Trophoblast cell (in vitro differentiated cells and primary cell): ENCODE results near the gene ADM2.
"Not testable (repeated sequence)": the region's sequence is repeated elsewhere in the genome, so short reads cannot be mapped to it uniquely, and the experiment has no call there.

Experiments used
- DNase-seq, 2 donors: peaks; one replicate each; pipeline ENCODE4 v3.0.0-alpha.2; 2016
- H2AFZ ChIP-seq: 2 replicates; pipeline ENCODE4 v1.6.1; 2013; ENCODE audit warnings: low read length, moderate library complexity, mild to moderate bottlenecking; ENCODE audit not compliant: insufficient read depth, poor library complexity
- H2AK5ac ChIP-seq: 2 replicates; pipeline ENCODE4 v1.6.1; 2013; ENCODE audit warnings: mild to moderate bottlenecking, low read length
- H2BK120ac ChIP-seq: 2 replicates; pipeline ENCODE4 v1.6.1; 2013; ENCODE audit warnings: low read length, mild to moderate bottlenecking, moderate library complexity; ENCODE audit not compliant: insufficient read depth, poor library complexity
- H2BK12ac ChIP-seq: 2 replicates; pipeline ENCODE4 v1.6.1; 2013; ENCODE audit warnings: mild to moderate bottlenecking, low read length, moderate library complexity
- H2BK5ac ChIP-seq: 2 replicates; pipeline ENCODE4 v1.6.1; 2013; ENCODE audit warnings: low read length, low read depth, moderate library complexity, mild to moderate bottlenecking; ENCODE audit not compliant: poor library complexity
- H3K14ac ChIP-seq: 2 replicates; pipeline ENCODE4 v1.6.1; 2013; ENCODE audit warnings: mild to moderate bottlenecking, low read length
- H3K18ac ChIP-seq: 2 replicates; pipeline ENCODE4 v1.6.1; 2013; ENCODE audit warnings: mild to moderate bottlenecking, low read length
- H3K23ac ChIP-seq: 2 replicates; pipeline ENCODE4 v1.6.1; 2013; ENCODE audit warnings: low read length
- H3K27ac ChIP-seq: 2 replicates; pipeline ENCODE4 v1.5.1; 2013; ENCODE audit warnings: low read depth, mild to moderate bottlenecking, inconsistent platforms, low read length, moderate library complexity
- H3K27me3 ChIP-seq: 2 replicates; pipeline ENCODE4 v1.6.1; 2013; ENCODE audit warnings: inconsistent platforms, mild to moderate bottlenecking, low read length, moderate library complexity; ENCODE audit not compliant: insufficient read depth
- H3K36me3 ChIP-seq, 2 experiments: 1 replicate in 1 of 2; 2 replicates in 1 of 2; pipeline ENCODE4 v1.6.1; 2013; ENCODE audit warnings: low read length in 2 of 2, mild to moderate bottlenecking in 2 of 2, moderate library complexity in 1 of 2; ENCODE audit not compliant: insufficient read depth in 2 of 2, control insufficient read depth in 1 of 2
- H3K4ac ChIP-seq: 2 replicates; pipeline ENCODE4 v1.6.1; 2013; ENCODE audit warnings: low read depth, mild to moderate bottlenecking, low read length, moderate library complexity
- H3K4me1 ChIP-seq, 2 experiments: 1 replicate in 1 of 2; 2 replicates in 1 of 2; pipeline ENCODE4 v1.6.1; 2013; ENCODE audit warnings: low read length in 2 of 2, mild to moderate bottlenecking in 2 of 2, moderate library complexity in 1 of 2; ENCODE audit not compliant: insufficient read depth in 2 of 2, control insufficient read depth in 1 of 2
- H3K4me2 ChIP-seq: 2 replicates; pipeline ENCODE4 v1.6.1; 2013; ENCODE audit warnings: inconsistent platforms, mild to moderate bottlenecking, low read length, moderate library complexity
- H3K4me3 ChIP-seq: 2 replicates; pipeline ENCODE4 v1.5.1; 2013; ENCODE audit warnings: mild to moderate bottlenecking, low read depth, low read length, inconsistent platforms
- H3K79me1 ChIP-seq: one replicate; pipeline ENCODE4 v1.6.1; 2013; ENCODE audit warnings: low read length
- H3K79me2 ChIP-seq: 2 replicates; pipeline ENCODE4 v1.6.1; 2013; ENCODE audit warnings: low read length, mild to moderate bottlenecking; ENCODE audit not compliant: control insufficient read depth, insufficient read depth, poor library complexity
- H3K9ac ChIP-seq: 2 replicates; pipeline ENCODE4 v1.6.1; 2013; ENCODE audit warnings: mild to moderate bottlenecking, low read length
- H3K9me3 ChIP-seq: 2 replicates; pipeline ENCODE4 v1.6.1; 2013; ENCODE audit warnings: low read depth, mild to moderate bottlenecking, control low read depth, inconsistent platforms, low read length; ENCODE audit not compliant: insufficient read depth
- H4K12ac ChIP-seq: 2 replicates; pipeline ENCODE4 v1.6.1; 2013; ENCODE audit warnings: low read depth, mild to moderate bottlenecking, low read length, moderate library complexity
- H4K8ac ChIP-seq: 2 replicates; pipeline ENCODE4 v1.6.1; 2013; ENCODE audit warnings: low read depth, mild to moderate bottlenecking, low read length, moderate library complexity
- H4K91ac ChIP-seq: one replicate; pipeline ENCODE4 v1.6.1; 2013; ENCODE audit warnings: low read depth, mild to moderate bottlenecking, low read length, moderate library complexity
- WGBS: extraction: QIAGEN DNeasy Blood & Tissue Kit; methylation state at CpG from one replicate; pipeline ENCODE4 v1.1.7; 2013; ENCODE audit warnings: missing lambda C conversion rate; ENCODE audit not compliant: insufficient read length, insufficient coverage; ENCODE audit errors: extremely low coverage; 5-methylcytosine and 5-hydroxymethylcytosine counted together

Gene ADM2

DNA sequence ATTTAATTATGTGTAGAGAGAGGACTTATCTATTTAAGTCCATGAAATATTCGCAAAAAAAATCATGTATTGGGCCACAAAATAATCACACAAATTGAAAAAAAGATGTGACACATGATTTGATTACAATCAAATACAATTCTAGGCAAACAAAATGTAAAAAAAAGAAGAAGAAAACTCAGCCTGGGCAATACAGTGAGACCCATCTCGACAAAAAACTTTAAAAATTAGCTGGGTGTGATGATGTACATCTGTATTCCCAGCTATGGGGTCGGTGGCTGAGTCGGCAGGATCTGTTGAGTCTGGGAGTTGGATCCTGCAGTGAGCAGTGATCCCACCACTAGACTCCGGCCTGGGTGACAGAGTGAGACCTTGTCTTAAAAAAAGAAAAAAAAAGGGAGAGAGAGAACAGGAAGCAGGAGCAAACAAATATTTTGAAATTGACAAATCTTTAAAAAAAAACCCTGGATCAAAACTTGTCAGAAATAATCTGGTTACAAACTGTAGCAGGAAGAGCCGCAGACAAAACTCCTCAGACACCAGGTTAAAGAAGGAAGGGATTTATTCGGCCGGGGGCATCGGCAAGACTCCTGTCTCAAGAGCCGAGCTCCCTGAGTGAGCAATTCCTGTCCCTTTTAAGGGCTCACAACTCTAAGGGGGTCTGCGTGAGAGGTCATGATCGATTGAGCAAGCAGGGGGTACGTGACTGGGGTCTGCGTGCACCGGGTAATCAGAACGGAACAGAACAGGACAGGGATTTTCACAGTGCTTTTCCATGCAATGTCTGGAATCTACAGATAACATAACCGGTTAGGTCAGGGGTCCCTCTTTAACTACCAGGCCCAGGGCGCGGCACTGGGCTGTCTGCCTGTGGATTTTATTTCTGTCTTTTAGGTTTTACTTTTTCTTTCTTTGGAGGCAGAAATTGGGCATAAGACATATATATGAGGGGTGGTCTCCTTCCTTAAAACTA is 51.8 kb downstream of the ADM2 start:
- H3K27me3 ChIP-seq, result no peaks in the 10 kb centered on the region
- DNase-seq, result peak in 1 of 2 donors; percentile 76
- peak overlapping the region; percentile 95 for H2BK120ac ChIP-seq
- H3K9ac ChIP-seq, result no peak overlapping the region
- no peak overlapping the region for H3K23ac ChIP-seq
- H4K8ac ChIP-seq, result peak overlapping the region; percentile 74
- H4K12ac ChIP-seq, result no peak overlapping the region
- H3K18ac ChIP-seq, result no peak overlapping the region
- no peak overlapping the region for H2BK12ac ChIP-seq
- no CpG with 5 or more reads among the region's 19 CpGs for WGBS
- H3K4ac ChIP-seq, result no peak overlapping the region
- peak overlapping the region; percentile 97 for H2BK5ac ChIP-seq
- H3K4me2 ChIP-seq, result peak overlapping the region; percentile 50
- H3K4me3 ChIP-seq, result no peak overlapping the region
- peaks cover 40% of the 10 kb centered on the region for H3K79me1 ChIP-seq
- no peaks in the 10 kb centered on the region for H3K36me3 ChIP-seq
- peaks cover 17% of the 10 kb centered on the region for H3K79me2 ChIP-seq
- H3K9me3 ChIP-seq, result no peaks in the 10 kb centered on the region
- peaks cover 21 to 43% of the 10 kb centered on the region in 2 experiments for H3K4me1 ChIP-seq
- H3K27ac ChIP-seq, result peak overlapping the region; percentile 98
- H2AFZ ChIP-seq, result no peak overlapping the region
- H2AK5ac ChIP-seq, result no peak overlapping the region
- peak overlapping the region; percentile 71 for H3K14ac ChIP-seq
- H4K91ac ChIP-seq, result peak overlapping the region; percentile 89

GRCh38 chr22:50533856-50534711 is 52.7 kb downstream of the ADM2 start:
- Histone ChIP-seq H4K91ac (peak overlapping the region; percentile 89), H3K4ac (peak overlapping the region; percentile 44), H3K4me1 (peaks cover 24 to 42% of the 10 kb centered on the region in 2 experiments), H4K8ac (peak overlapping the region; percentile 74), H3K79me2 (peaks cover 17% of the 10 kb centered on the region), H2BK120ac (peak overlapping the region; percentile 83), H2BK12ac (peak overlapping the region; percentile 67), H3K79me1 (peaks cover 41% of the 10 kb centered on the region), H3K4me2 (peak overlapping the region; percentile 50), H3K14ac (peak overlapping the region; percentile 67), H2BK5ac (peak overlapping the region; percentile 94), H3K27ac (peak overlapping the region; percentile 98)
- H3K18ac ChIP-seq, H4K12ac ChIP-seq, H3K36me3 ChIP-seq, H2AFZ ChIP-seq, H3K9ac ChIP-seq, H3K9me3 ChIP-seq, H3K27me3 ChIP-seq, H2AK5ac ChIP-seq, H3K23ac ChIP-seq, H3K4me3 ChIP-seq: not testable (repeated sequence)
- DNase-seq, result peak in 1 of 2 donors; percentile 62
- no CpG with 5 or more reads among the region's 21 CpGs for WGBS

DNA sequence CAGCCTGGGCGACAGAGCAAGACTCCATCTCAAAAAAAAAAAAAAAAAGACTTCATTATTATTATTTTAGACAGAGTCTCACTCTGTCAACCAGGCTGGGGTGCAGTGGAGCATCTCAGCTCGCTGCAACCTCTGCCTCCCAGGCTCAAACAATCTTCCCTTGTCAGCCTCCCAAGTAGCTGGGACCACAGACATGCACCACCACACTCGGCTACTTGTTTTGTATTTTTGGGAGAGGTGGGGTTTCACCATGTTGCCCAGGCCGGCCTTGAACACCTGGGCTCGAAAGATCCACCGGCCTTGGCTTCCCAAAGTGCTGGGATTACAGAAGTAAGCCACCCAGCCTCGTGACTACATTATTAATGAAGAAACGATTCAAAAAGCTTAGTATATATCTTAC is 53.8 kb downstream of the ADM2 start:
- DNase-seq, result no peak
- H3K4me2 ChIP-seq, result no peak overlapping the region

More for the DNA sequence above, 53.8 kb downstream of the ADM2 start:
- peak overlapping the region; percentile 90 for H2AK5ac ChIP-seq
- no peak overlapping the region for H3K23ac ChIP-seq
- peaks cover 17% of the 10 kb centered on the region for H3K79me2 ChIP-seq
- no peaks in the 10 kb centered on the region for H3K27me3 ChIP-seq
- H3K9me3 ChIP-seq, result no peaks in the 10 kb centered on the region
- peak overlapping the region; percentile 88 for H4K91ac ChIP-seq
- WGBS, result no CpG with 5 or more reads among the region's 8 CpGs
- H3K79me1 ChIP-seq, result peaks cover 40% of the 10 kb centered on the region
- H3K4ac ChIP-seq, result peak overlapping the region; percentile 27
- peak overlapping the region; percentile 85 for H3K18ac ChIP-seq
- no peak overlapping the region for H3K27ac ChIP-seq
- H3K36me3 ChIP-seq, result no peaks in the 10 kb centered on the region
- no peak overlapping the region for H3K9ac ChIP-seq
- H2BK5ac ChIP-seq, result peak overlapping the region; percentile 26
- peak overlapping the region; percentile 67 for H3K14ac ChIP-seq
- peak overlapping the region; percentile 36 for H4K8ac ChIP-seq
- H2AFZ ChIP-seq, result no peak overlapping the region
- H3K4me1 ChIP-seq, result peaks cover 30 to 35% of the 10 kb centered on the region in 2 experiments
- H3K4me3 ChIP-seq, result no peak overlapping the region
- peak overlapping the region; percentile 95 for H2BK12ac ChIP-seq
- peak overlapping the region; percentile 79 for H2BK120ac ChIP-seq
- H4K12ac ChIP-seq, result no peak overlapping the region
